ENCODE data around the gene LIPG. TPM values are rescaled to one million over a fixed set of nuclear protein-coding genes. Genes with fewer than 3 reads are reported as not detected.

The LIPG gene
- total RNA-seq, 1 donor from 2014 or later, result not detected

DNA sequence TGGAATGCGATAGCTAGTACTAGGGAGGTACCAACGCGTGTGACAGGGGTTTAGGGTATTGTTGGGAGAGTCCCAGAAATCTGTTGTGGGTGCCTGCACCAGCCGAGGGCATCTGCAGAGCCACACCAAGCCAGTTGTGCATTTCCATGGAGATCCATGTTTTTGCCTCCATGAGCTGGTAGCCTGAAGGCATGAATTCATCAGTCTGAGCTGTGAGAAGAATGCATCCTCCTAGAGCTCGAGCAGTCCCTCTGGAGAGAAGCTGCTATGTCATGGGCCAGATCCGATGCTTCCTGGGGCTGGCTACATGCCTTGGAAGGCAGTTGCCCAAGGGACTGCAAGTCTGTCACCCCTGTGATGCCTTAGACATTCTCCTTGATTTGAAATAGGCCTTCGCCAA, 57.9 kb downstream of the LIPG start:
- Histone ChIP-seq H3K27me3 (ENCODE audit: low read depth) (peaks cover 67% of the 10 kb centered on the region), H3K4me3 (no peak overlapping the region), H3K9me3 (replicated peaks) (no peaks in the 10 kb centered on the region), H3K36me3 (no peaks in the 10 kb centered on the region), H3K4me1 (peaks cover 8% of the 10 kb centered on the region), H3K27ac (replicated peaks) (no peak overlapping the region)
- intact Hi-C loops (cut with micrococcal nuclease), result no loop called here
- DNase-seq, result no peak
- no peak for TF ChIP-seq CTCF (IDR thresholded peaks at IDR 0.05; ENCODE audit: borderline replicate concordance)

GRCh38 chr18:49621301-49621700, 59.4 kb downstream of the LIPG start:
- Histone ChIP-seq H3K4me3 (no peak overlapping the region), H3K9me3 (replicated peaks) (no peaks in the 10 kb centered on the region), H3K4me1 (peaks cover 8% of the 10 kb centered on the region), H3K27ac (replicated peaks) (no peak overlapping the region), H3K27me3 (ENCODE audit: low read depth) (peaks cover 68% of the 10 kb centered on the region), H3K36me3 (no peaks in the 10 kb centered on the region)
- intact Hi-C loops (cut with micrococcal nuclease), result no loop called here
- no peak for TF ChIP-seq CTCF (IDR thresholded peaks at IDR 0.05; ENCODE audit: borderline replicate concordance)
- no peak for DNase-seq

GRCh38 chr18:49621717-49622351, 60.0 kb downstream of the LIPG start:
- DNase-seq, result no peak
- H3K27ac ChIP-seq (replicated peaks), result no peak overlapping the region
- TF ChIP-seq CTCF (IDR thresholded peaks at IDR 0.05; ENCODE audit: borderline replicate concordance), result no peak
- peaks cover 8% of the 10 kb centered on the region for H3K4me1 ChIP-seq
- intact Hi-C loops (cut with micrococcal nuclease), result no loop called here
- no peaks in the 10 kb centered on the region for H3K9me3 ChIP-seq (replicated peaks)
- peaks cover 66% of the 10 kb centered on the region for H3K27me3 ChIP-seq (ENCODE audit: low read depth)
- H3K4me3 ChIP-seq, result no peak overlapping the region
- no peaks in the 10 kb centered on the region for H3K36me3 ChIP-seq

GRCh38 chr18:49623571-49623970, 61.7 kb downstream of the LIPG start:
- Histone ChIP-seq H3K36me3 (no peaks in the 10 kb centered on the region), H3K4me3 (no peak overlapping the region), H3K9me3 (replicated peaks) (no peaks in the 10 kb centered on the region), H3K27ac (replicated peaks) (no peak overlapping the region), H3K27me3 (ENCODE audit: low read depth) (peaks cover 77% of the 10 kb centered on the region), H3K4me1 (peaks cover 8% of the 10 kb centered on the region)
- intact Hi-C loops (cut with micrococcal nuclease), result no loop called here
- no peak for DNase-seq
- TF ChIP-seq CTCF (IDR thresholded peaks at IDR 0.05; ENCODE audit: borderline replicate concordance), result no peak

- Histone ChIP-seq H3K27me3 (ENCODE audit: low read depth) (peaks cover 72% of the 10 kb centered on the region), H3K9me3 (replicated peaks) (no peaks in the 10 kb centered on the region), H3K4me3 (no peak overlapping the region), H3K36me3 (no peaks in the 10 kb centered on the region), H3K4me1 (no peaks in the 10 kb centered on the region), H3K27ac (replicated peaks) (no peak overlapping the region)
- intact Hi-C loops (cut with micrococcal nuclease), result no loop called here
- no peak for DNase-seq
- TF ChIP-seq CTCF (IDR thresholded peaks at IDR 0.05; ENCODE audit: borderline replicate concordance), result no peak
Observed at GRCh38 chr18:49625021-49625691, 63.3 kb downstream of the LIPG start.
